ENCODE measurements around the gene ESPN.

DNA sequence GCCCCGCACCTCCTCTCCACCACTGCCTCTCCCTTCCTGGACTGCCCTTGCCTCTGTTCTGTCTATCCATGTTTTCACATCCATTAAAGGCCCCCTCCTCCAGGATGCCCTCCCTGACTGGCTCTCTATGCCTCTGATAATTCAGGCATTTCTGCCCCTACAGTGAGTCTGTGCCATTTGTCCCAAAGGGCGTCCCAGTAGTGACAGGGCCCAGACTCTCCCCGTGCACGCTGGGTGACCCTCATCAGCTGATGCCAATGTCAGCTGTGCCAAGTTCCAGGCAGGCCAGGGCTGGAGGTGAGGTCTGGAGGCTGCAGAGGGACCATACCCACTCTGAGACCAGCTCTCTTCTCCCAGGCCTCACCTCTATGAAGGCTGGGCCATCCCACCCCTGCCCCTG, 70.1 kb downstream of the ESPN start:
- TF ChIP-seq RFX5 (IDR thresholded peaks at IDR 0.05; ENCODE audit: low read depth, low read length): no peak
- TF ChIP-seq, protein P1, sequence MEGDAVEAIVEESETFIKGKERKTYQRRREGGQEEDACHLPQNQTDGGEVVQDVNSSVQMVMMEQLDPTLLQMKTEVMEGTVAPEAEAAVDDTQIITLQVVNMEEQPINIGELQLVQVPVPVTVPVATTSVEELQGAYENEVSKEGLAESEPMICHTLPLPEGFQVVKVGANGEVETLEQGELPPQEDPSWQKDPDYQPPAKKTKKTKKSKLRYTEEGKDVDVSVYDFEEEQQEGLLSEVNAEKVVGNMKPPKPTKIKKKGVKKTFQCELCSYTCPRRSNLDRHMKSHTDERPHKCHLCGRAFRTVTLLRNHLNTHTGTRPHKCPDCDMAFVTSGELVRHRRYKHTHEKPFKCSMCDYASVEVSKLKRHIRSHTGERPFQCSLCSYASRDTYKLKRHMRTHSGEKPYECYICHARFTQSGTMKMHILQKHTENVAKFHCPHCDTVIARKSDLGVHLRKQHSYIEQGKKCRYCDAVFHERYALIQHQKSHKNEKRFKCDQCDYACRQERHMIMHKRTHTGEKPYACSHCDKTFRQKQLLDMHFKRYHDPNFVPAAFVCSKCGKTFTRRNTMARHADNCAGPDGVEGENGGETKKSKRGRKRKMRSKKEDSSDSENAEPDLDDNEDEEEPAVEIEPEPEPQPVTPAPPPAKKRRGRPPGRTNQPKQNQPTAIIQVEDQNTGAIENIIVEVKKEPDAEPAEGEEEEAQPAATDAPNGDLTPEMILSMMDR (conservative IDR thresholded peaks at IDR 0.05; ENCODE audit: low read depth, low read length): no peak
- no peak for TF ChIP-seq POLR2A (IDR thresholded peaks at IDR 0.05; ENCODE audit: low read depth, low read length)
- TF ChIP-seq SMC3 (IDR thresholded peaks at IDR 0.05; ENCODE audit: low read depth, low read length): no peak
- no peak for TF ChIP-seq BHLHE40 (IDR thresholded peaks at IDR 0.05; ENCODE audit: low read depth, low read length)
- TF ChIP-seq NFE2L2 (IDR thresholded peaks at IDR 0.05; ENCODE audit: low read depth, low read length): no peak
- TF ChIP-seq, protein P2, sequence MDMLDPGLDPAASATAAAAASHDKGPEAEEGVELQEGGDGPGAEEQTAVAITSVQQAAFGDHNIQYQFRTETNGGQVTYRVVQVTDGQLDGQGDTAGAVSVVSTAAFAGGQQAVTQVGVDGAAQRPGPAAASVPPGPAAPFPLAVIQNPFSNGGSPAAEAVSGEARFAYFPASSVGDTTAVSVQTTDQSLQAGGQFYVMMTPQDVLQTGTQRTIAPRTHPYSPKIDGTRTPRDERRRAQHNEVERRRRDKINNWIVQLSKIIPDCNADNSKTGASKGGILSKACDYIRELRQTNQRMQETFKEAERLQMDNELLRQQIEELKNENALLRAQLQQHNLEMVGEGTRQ (IDR thresholded peaks at IDR 0.05; ENCODE audit: low read depth, low read length): no peak
- no peak for TF ChIP-seq CHD1 (IDR thresholded peaks at IDR 0.05; ENCODE audit: low read depth, low read length)
- no peak for TF ChIP-seq FOS (IDR thresholded peaks at IDR 0.05; ENCODE audit: low read depth, low read length)
- TF ChIP-seq MAZ (IDR thresholded peaks at IDR 0.05; ENCODE audit: borderline replicate concordance, low read depth, low read length): no peak
- no peak for TF ChIP-seq RCOR1 (IDR thresholded peaks at IDR 0.05; ENCODE audit: insufficient replicate concordance, low read length)
- TF ChIP-seq CEBPB (IDR thresholded peaks at IDR 0.05; ENCODE audit: low read depth, low read length): no peak
- TF ChIP-seq RAD21 (IDR thresholded peaks at IDR 0.05; ENCODE audit: low read length): no peak
- TF ChIP-seq MXI1 (IDR thresholded peaks at IDR 0.05; ENCODE audit: borderline replicate concordance, low read depth, low read length): no peak
